H1 (cell line): Measurements from ENCODE around the gene COX7A1. TPM values are rescaled to one million over a fixed set of nuclear protein-coding genes. Genes with fewer than 3 reads are reported as not detected.
A peak's percentile ranks its signal among the peaks of the same experiment; 100 is the strongest.

ENCODE experiments used
- CTCF ChIA-PET: fragments of 300-600 bp; sonication (Branson Sonifier 250); formaldehyde crosslinking; loops from one replicate; lab custom pipeline; 2021; ENCODE audit not compliant: partially characterized antibody; lab: Charles Lee
- POLR2A ChIA-PET: fragments of 300-600 bp; sonication (Branson Sonifier 250); formaldehyde crosslinking; loops from one replicate; lab custom pipeline; 2021; ENCODE audit warnings: inconsistent platforms; ENCODE audit not compliant: partially characterized antibody; lab: Charles Lee
- DNase-seq, 2 experiments: peaks; one replicate each; pipeline versions ENCODE4 v3.0.0 to v3.0.0-alpha.2; 2010 to 2022; ENCODE audit warnings: low spot score in 2 of 2, low read depth in 1 of 2, mixed read lengths in 1 of 2
- FAIRE-seq: peaks from 2 replicates; lab custom pipeline; 2011; peaks lifted over from hg19 to GRCh38; lab: Jason Lieb, UNC
- H2AFZ ChIP-seq: 2 replicates; pipeline ENCODE4 v1.8.1; 2012; ENCODE audit warnings: low read length, inconsistent platforms
- H2AK5ac ChIP-seq: 2 replicates; pipeline ENCODE4 v1.6.1; 2013; ENCODE audit warnings: low read depth, low read length
- H2BK120ac ChIP-seq: replicated peaks from 2 replicates; pipeline ENCODE3; 2013; ENCODE audit warnings: low read depth, low read length, inconsistent platforms
- H2BK12ac ChIP-seq: 2 replicates; pipeline ENCODE4 v1.6.1; 2013; ENCODE audit warnings: low read depth, low read length
- H2BK15ac ChIP-seq: 2 replicates; pipeline ENCODE4 v1.6.1; 2013; ENCODE audit warnings: low read length
- H2BK20ac ChIP-seq: 2 replicates; pipeline ENCODE4 v1.6.1; 2013; ENCODE audit warnings: low read length
- H2BK5ac ChIP-seq: 2 replicates; pipeline ENCODE4 v1.6.1; 2013; ENCODE audit warnings: low read depth, low read length
- H3K14ac ChIP-seq: 2 replicates; pipeline ENCODE4 v1.6.1; 2013; ENCODE audit warnings: inconsistent platforms; ENCODE audit not compliant: insufficient read length
- H3K18ac ChIP-seq: 2 replicates; pipeline ENCODE4 v1.6.1; 2013; ENCODE audit warnings: low read length; ENCODE audit errors: extremely low read depth
- H3K23ac ChIP-seq: 2 replicates; pipeline ENCODE4 v1.6.1; 2013; ENCODE audit warnings: inconsistent platforms; ENCODE audit not compliant: insufficient read length
- H3K23me2 ChIP-seq: 2 replicates; pipeline ENCODE4 v1.6.1; 2013; ENCODE audit warnings: low read depth, low read length
- H3K27ac ChIP-seq: 2 replicates; pipeline ENCODE4 v1.6.1; 2011; ENCODE audit warnings: low read depth, low read length, inconsistent platforms
- H3K27me3 ChIP-seq, 4 experiments: replicated peaks in 1 of 4; 1 replicate in 1 of 4; 2 replicates in 3 of 4; pipeline versions ENCODE4 v1.6.1 to v1.8.1; 2011 to 2013; ENCODE audit warnings: low read length in 3 of 4, mild to moderate bottlenecking in 3 of 4, inconsistent platforms in 2 of 4, mixed read lengths in 2 of 4, moderate library complexity in 1 of 4; ENCODE audit not compliant: control insufficient read depth in 3 of 4, insufficient read depth in 3 of 4; ENCODE audit errors: extremely low read depth in 1 of 4
- H3K36me3 ChIP-seq, 4 experiments: 2 replicates each; pipeline versions ENCODE4 v1.6.1 to v1.8.1; 2011 to 2013; ENCODE audit warnings: mild to moderate bottlenecking in 4 of 4, low read length in 3 of 4, moderate library complexity in 2 of 4, control low read depth in 1 of 4, inconsistent platforms in 1 of 4; ENCODE audit not compliant: insufficient read depth in 4 of 4, control insufficient read depth in 2 of 4
- H3K4ac ChIP-seq: replicated peaks from 2 replicates; pipeline ENCODE3; 2013; ENCODE audit warnings: low read length, low read depth, mixed read lengths, inconsistent platforms; ENCODE audit not compliant: insufficient read length
- H3K4me1 ChIP-seq, 4 experiments: replicated peaks in 1 of 4; 1 replicate in 1 of 4; 2 replicates in 3 of 4; pipeline versions ENCODE4 v1.6.1 to v1.8.1; 2011 to 2013; ENCODE audit warnings: low read length in 3 of 4, inconsistent platforms in 2 of 4, mixed read lengths in 1 of 4; ENCODE audit not compliant: insufficient read depth in 4 of 4, control insufficient read depth in 3 of 4
- H3K4me2 ChIP-seq, 2 experiments: 2 replicates each; pipeline versions ENCODE4 v1.6.1 to v1.8.1; 2011 to 2013; ENCODE audit warnings: low read depth in 2 of 2, low read length in 2 of 2, control low read depth in 1 of 2, inconsistent platforms in 1 of 2, mild to moderate bottlenecking in 1 of 2; ENCODE audit not compliant: insufficient read depth in 1 of 2
- H3K4me3 ChIP-seq, 4 experiments: fragments of 200-600, 300-600 bp in 1 of 4; sonication (generic), shearing (Covaris generic), sonication (Bioruptor Twin) in 1 of 4; 2 replicates each; pipeline versions ENCODE4 v1.5.1 to v1.8.1; 2011 to 2016; ENCODE audit warnings: low read length in 4 of 4, low read depth in 3 of 4, control low read depth in 2 of 4, inconsistent platforms in 2 of 4, mild to moderate bottlenecking in 2 of 4, mixed read lengths in 1 of 4, moderate library complexity in 1 of 4; ENCODE audit not compliant: insufficient read depth in 2 of 4; ENCODE audit errors: extremely low read depth in 1 of 4
- H3K56ac ChIP-seq: replicated peaks from 2 replicates; pipeline ENCODE3; 2013; ENCODE audit warnings: low read depth, mild to moderate bottlenecking, mixed read lengths, low read length, inconsistent platforms; ENCODE audit not compliant: insufficient read length
- H3K79me1 ChIP-seq: 2 replicates; pipeline ENCODE4 v1.6.1; 2013; ENCODE audit warnings: low read depth, low read length, control low read depth
- H3K79me2 ChIP-seq, 2 experiments: 2 replicates each; pipeline versions ENCODE4 v1.6.1 to v1.8.1; 2012 to 2013; ENCODE audit warnings: low read length in 2 of 2, mild to moderate bottlenecking in 2 of 2, inconsistent platforms in 1 of 2; ENCODE audit not compliant: insufficient read depth in 2 of 2, control insufficient read depth in 1 of 2
- H3K9ac ChIP-seq, 4 experiments: replicated peaks in 1 of 4; 1 replicate in 1 of 4; 2 replicates in 3 of 4; pipeline versions ENCODE4 v1.6.1 to v1.8.1; 2011 to 2013; ENCODE audit warnings: low read depth in 3 of 4, low read length in 3 of 4, control low read depth in 2 of 4, mild to moderate bottlenecking in 2 of 4, moderate library complexity in 2 of 4, inconsistent platforms in 1 of 4; ENCODE audit errors: extremely low read depth in 1 of 4
- H3K9me3 ChIP-seq, 2 experiments: 2 replicates each; pipeline versions ENCODE4 v1.6.1 to v1.8.1; 2012 to 2013; ENCODE audit warnings: mild to moderate bottlenecking in 2 of 2, moderate library complexity in 2 of 2, control low read depth in 1 of 2, inconsistent platforms in 1 of 2, low read depth in 1 of 2, low read length in 1 of 2, mixed read lengths in 1 of 2; ENCODE audit not compliant: insufficient read depth in 2 of 2
- H4K20me1 ChIP-seq, 2 experiments: replicated peaks in 1 of 2; 2 replicates each; pipeline versions ENCODE3 to v1.8.1; 2011 to 2013; ENCODE audit warnings: inconsistent platforms in 2 of 2, low read length in 2 of 2, mild to moderate bottlenecking in 1 of 2; ENCODE audit not compliant: insufficient read depth in 2 of 2, control insufficient read depth in 1 of 2
- H4K5ac ChIP-seq: 2 replicates; pipeline ENCODE4 v1.6.1; 2013; ENCODE audit warnings: low read length, low read depth, mixed read lengths, inconsistent platforms; ENCODE audit not compliant: insufficient read length
- H4K8ac ChIP-seq: 2 replicates; pipeline ENCODE4 v1.8.0; 2013; ENCODE audit warnings: mild to moderate bottlenecking, moderate library complexity, low read length, inconsistent platforms; ENCODE audit not compliant: insufficient read depth; ENCODE audit errors: extremely low read depth
- H4K91ac ChIP-seq: replicated peaks from 2 replicates; pipeline ENCODE3; 2013; ENCODE audit warnings: low read length, mixed read lengths, inconsistent platforms; ENCODE audit not compliant: insufficient read length
- CBX8 ChIP-seq: fragments of 300-800, 300-1000 bp; sonication (generic); IDR thresholded peaks from 2 replicates; pipeline ENCODE4 v1.7.1; 2016; ENCODE audit warnings: low read depth, low read length, borderline replicate concordance
- CTCF ChIP-seq, 3 experiments: IDR thresholded peaks; 1 replicate in 2 of 3; 2 replicates in 1 of 3; pipeline versions ENCODE4 v1.5.1 to v1.6.1; 2011; ENCODE audit warnings: low read length in 3 of 3, mild to moderate bottlenecking in 3 of 3, inconsistent platforms in 2 of 3, low read depth in 1 of 3, moderate library complexity in 1 of 3; ENCODE audit not compliant: insufficient read depth in 1 of 3; ENCODE audit errors: control extremely low read depth in 1 of 3
- JUN ChIP-seq: IDR thresholded peaks from 2 replicates; pipeline ENCODE4 v1.6.1; 2011; ENCODE audit warnings: low read depth, mild to moderate bottlenecking, improper control_type of control experiment, low read length
- JUND ChIP-seq: IDR thresholded peaks from 2 replicates; pipeline ENCODE4 v1.6.1; 2011; ENCODE audit warnings: mild to moderate bottlenecking, improper control_type of control experiment, low read length
- MAFK ChIP-seq: IDR thresholded peaks from 2 replicates; pipeline ENCODE4 v1.6.1; 2012; ENCODE audit warnings: low read depth, mild to moderate bottlenecking, improper control_type of control experiment, low read length
- RBBP5 ChIP-seq: IDR thresholded peaks from 2 replicates; pipeline ENCODE4 v1.7.1; 2012; ENCODE audit warnings: low read depth, mild to moderate bottlenecking, inconsistent platforms, low read length, moderate library complexity, borderline replicate concordance
- RFX5 ChIP-seq: IDR thresholded peaks from 2 replicates; pipeline ENCODE4 v1.6.1; 2011; ENCODE audit warnings: low read depth, low read length, improper control_type of control experiment, borderline replicate concordance
- ZNF274 ChIP-seq: IDR thresholded peaks from 2 replicates; pipeline ENCODE4 v1.7.0; 2012; ENCODE audit warnings: low read length, borderline replicate concordance; ENCODE audit errors: extremely low read depth
- WGBS, 2 experiments: shearing (Covaris generic) in 1 of 2; methylation state at CpG; one replicate each; pipeline versions ENCODE4 v1.1.6 to v1.1.7; 2013 to 2015; ENCODE audit warnings: low lambda C conversion rate in 2 of 2, mixed read lengths in 2 of 2, inconsistent platforms in 1 of 2, low coverage in 1 of 2, missing lambda C conversion rate in 1 of 2; ENCODE audit not compliant: insufficient replicate concordance in 2 of 2, insufficient coverage in 1 of 2, insufficient read length in 1 of 2; ENCODE audit errors: extremely low coverage in 1 of 2, missing lambda C conversion rate in 1 of 2; 5-methylcytosine and 5-hydroxymethylcytosine counted together
- polyA plus RNA-seq, 7 experiments: library from polyadenylated mRNA; depleted of rRNA in 3 of 7; stranded (reverse) in 5 of 7; unstranded in 2 of 7; fragments of >200 nt in 5 of 7; fragments of 200-250 nt in 2 of 7; gene quantifications; 1 replicate in 5 of 7; 2 replicates in 1 of 7; 4 replicates in 1 of 7; pipeline versions ENCODE4 v1.2.1 to v1.2.3, GENCODE V29; 2011 to 2013; ENCODE audit warnings: missing spikeins in 2 of 7, mixed read lengths in 2 of 7
- total RNA-seq: library from RNA; stranded (reverse); fragmentation: NEBNext Ultra II Directional; extraction: Animal tissue kit (Norgen Biotek cat#: 25700); gene quantifications from 2 replicates; pipeline ENCODE4 v1.2.1, GENCODE V29; 2021

Gene COX7A1
- total and polyA plus RNA-seq, 2 of the 8 experiments (the other 6 are each of a cell fraction or from before 2014, with no cell fraction given), result 0.60 TPM

DNA sequence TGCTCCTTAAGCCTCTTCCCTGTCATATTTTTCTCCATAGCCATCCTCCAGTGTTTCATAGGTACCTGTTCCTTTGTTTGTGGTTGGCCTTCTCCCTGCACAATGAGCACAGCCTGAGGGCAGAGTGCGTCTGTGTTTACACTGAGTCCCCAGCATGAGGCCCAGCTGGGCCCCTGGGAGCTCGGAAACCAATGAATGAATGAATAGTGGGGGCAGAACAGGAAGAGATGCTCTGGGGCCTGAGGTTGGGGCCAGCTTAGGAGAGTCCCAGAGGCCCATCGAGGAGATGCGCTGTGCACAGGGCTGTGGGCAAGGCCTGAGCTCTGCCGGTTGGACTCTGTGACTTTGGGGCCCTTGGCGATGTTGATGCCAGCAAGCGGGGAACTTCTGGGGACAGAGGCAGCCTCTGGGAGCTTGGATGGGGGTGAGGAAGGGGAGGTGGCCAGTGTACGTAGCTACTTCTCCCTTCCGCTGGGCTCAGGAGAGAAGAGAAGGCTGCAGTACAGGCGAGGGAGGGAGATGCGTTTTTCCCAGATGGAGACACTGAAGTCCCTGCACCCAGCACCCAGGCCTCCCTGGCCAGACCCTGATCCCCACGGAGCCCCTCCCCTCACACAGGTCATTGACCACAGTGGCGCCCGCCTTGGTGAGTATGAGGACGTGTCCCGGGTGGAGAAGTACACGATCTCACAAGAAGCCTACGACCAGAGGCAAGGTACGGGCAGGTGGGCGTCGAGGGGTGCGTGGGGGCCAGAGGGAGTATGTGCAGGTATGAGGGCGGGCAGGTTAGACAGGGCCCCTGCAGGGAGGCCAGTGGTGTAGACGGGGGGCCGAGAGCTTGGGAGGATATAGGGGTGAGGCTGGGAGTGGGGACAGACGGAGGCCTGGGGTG lies 31.9 kb downstream of the COX7A1 start:
- Histone ChIP-seq H3K79me1 (peaks cover 11% of the 10 kb centered on the region; the same call in 1 of the 2 replicates), H3K23me2 (no peaks in the 10 kb centered on the region; the same call in 1 of the 2 replicates), H3K9ac (peak overlapping the region in 1 of 4 experiments; percentile 8; a peak in 1 of 7 replicates), H3K4me2 (no peak overlapping the region), H3K27ac (no peak overlapping the region), H3K56ac (no peak overlapping the region), H2BK120ac (no peak overlapping the region), H4K91ac (no peak overlapping the region), H3K4me1 (peaks cover 0 to 12% (median 4%) of the 10 kb centered on the region in 4 experiments; a peak in 6 of 7 replicates), H3K4ac (no peak overlapping the region), H3K9me3 (no peaks in the 10 kb centered on the region), H3K79me2 (peaks cover 0 to 9% of the 10 kb centered on the region in 2 experiments; a peak in 1 of 4 replicates), H3K23ac (no peak overlapping the region), H2BK20ac (no peak overlapping the region), H3K36me3 (peaks cover 8 to 28% (median 20%) of the 10 kb centered on the region in 4 experiments; a peak in 7 of 8 replicates), H3K18ac (no peak overlapping the region), H2AFZ (no peak overlapping the region), H2BK15ac (no peak overlapping the region), H3K14ac (no peak overlapping the region), H2BK12ac (no peak overlapping the region), H4K8ac (peak overlapping the region; percentile 11; the same call in 1 of the 2 replicates), H4K20me1 (peaks cover 3 to 7% of the 10 kb centered on the region in 2 experiments), H2BK5ac (0 out of 2 replicates have a peak overlapping the region, but pooled peaks have one; percentile 35), H3K4me3 (no peak overlapping the region; a peak in 1 of 8 replicates), H4K5ac (no peak overlapping the region), H3K27me3 (no peaks in the 10 kb centered on the region), H2AK5ac (no peak overlapping the region)
- no peak for FAIRE-seq
- 90% methylated on average over 25 of the region's 26 CpGs; no CpG with 5 or more reads in 1 of the 2 experiments for WGBS, 2 experiments
- DNase-seq, result no peak
- ChIA-PET CTCF (interaction anchor here (0.7 to 1.9 kb wide), 4 partner anchors 8 to 60 kb away, joined by 3 to 6 read pairs (median 4); no protein-coding TSS in a partner anchor), POLR2A (interaction anchor here (1.0 to 1.5 kb wide), 2 partner anchors 9 to 10 kb away, joined by 3 to 4 read pairs; partner anchors contain the start of gene OVOL3)
- TF ChIP-seq CTCF (IDR thresholded peaks at IDR 0.05; ENCODE audit: control extremely low read depth in 1 of 3, insufficient read depth in 1 of 3, low read depth in 1 of 3, low read length in 3 of 3) (no peak), MAFK (no peak), RBBP5 (no peak), RFX5 (no peak), JUN (no peak), JUND (no peak), ZNF274 (no peak), CBX8 (no peak)
